OCI-LY7 (cell line): Measurements from ENCODE around the gene SART1. TPM values are rescaled to one million over a fixed set of nuclear protein-coding genes. Genes with fewer than 3 reads are reported as not detected.

Experiments
- BruUV-seq: library from RNA; stranded (reverse); fragments of 400-500 nt; replicated peaks from 2 replicates; lab custom pipeline; 2021; lab: Mats Ljungman, UMichigan
- CTCF ChIA-PET: fragments of 300-600 bp; sonication (Branson Sonifier 250); formaldehyde crosslinking; loops from one replicate; lab custom pipeline; 2022; ENCODE audit warnings: antibody characterized with exemption; ENCODE audit not compliant: unreplicated experiment; lab: Charles Lee
- POLR2A ChIA-PET: fragments of 300-600 bp; sonication (Branson Sonifier 250); formaldehyde crosslinking; loops from one replicate; lab custom pipeline; 2022; ENCODE audit warnings: antibody characterized with exemption; lab: Charles Lee
- DNase-seq: peaks from one replicate; pipeline ENCODE4 v3.0.0-alpha.2; 2015; ENCODE audit warnings: low spot score
- H2AFZ ChIP-seq: fragments of 200-600 bp; sonication (generic), shearing (Covaris generic); 2 replicates; pipeline ENCODE4 v1.6.1; 2014; ENCODE audit warnings: mild to moderate bottlenecking, antibody characterized with exemption, low read length, moderate library complexity
- H3K27ac ChIP-seq: fragments of 200-600 bp; sonication (generic); 2 replicates; pipeline ENCODE4 v1.5.1; 2014; ENCODE audit warnings: mixed run types, low read depth, mild to moderate bottlenecking, moderate library complexity, low read length, inconsistent platforms; ENCODE audit not compliant: poor library complexity, severe bottlenecking
- H3K36me3 ChIP-seq: fragments of 200-600 bp; sonication (generic); 2 replicates; pipeline ENCODE4 v1.6.1; 2014; ENCODE audit warnings: mild to moderate bottlenecking, antibody characterized with exemption, low read length, moderate library complexity, mixed read lengths; ENCODE audit not compliant: insufficient read depth
- H3K4me1 ChIP-seq: fragments of 200-600 bp; sonication (generic); 2 replicates; pipeline ENCODE4 v1.5.1; 2014; ENCODE audit warnings: mild to moderate bottlenecking, low read length; ENCODE audit not compliant: insufficient read depth, poor library complexity, severe bottlenecking
- H3K4me2 ChIP-seq: fragments of 200-600 bp; sonication (generic); 2 replicates; pipeline ENCODE4 v1.6.1; 2014; ENCODE audit warnings: mild to moderate bottlenecking, low read length
- H3K4me3 ChIP-seq: fragments of 200-600 bp; sonication (generic); 2 replicates; pipeline ENCODE4 v1.5.1; 2014; ENCODE audit warnings: mild to moderate bottlenecking, low read depth, low read length; ENCODE audit not compliant: poor library complexity, severe bottlenecking
- H3K79me2 ChIP-seq: fragments of 200-600 bp; sonication (generic); 2 replicates; pipeline ENCODE4 v1.6.1; 2016; ENCODE audit warnings: low read depth, mild to moderate bottlenecking, low read length, moderate library complexity, mixed read lengths; ENCODE audit not compliant: insufficient read depth
- H3K9me2 ChIP-seq: fragments of 200-600 bp; sonication (generic); 2 replicates; pipeline ENCODE4 v1.6.1; 2016; ENCODE audit warnings: mild to moderate bottlenecking, low read length, mixed read lengths; ENCODE audit not compliant: insufficient read depth
- H3K9me3 ChIP-seq: fragments of 200-600 bp; sonication (generic); 2 replicates; pipeline ENCODE4 v1.6.1; 2014; ENCODE audit warnings: mild to moderate bottlenecking, mixed run types, low read length, mixed read lengths
- H4K20me1 ChIP-seq: fragments of 200-600 bp; sonication (generic); 2 replicates; pipeline ENCODE4 v1.6.1; 2014; ENCODE audit warnings: mild to moderate bottlenecking, antibody characterized with exemption, low read length, moderate library complexity, mixed read lengths; ENCODE audit not compliant: insufficient read depth
- CTCF ChIP-seq: fragments of 200-600 bp; sonication (generic); conservative IDR thresholded peaks from 2 replicates; pipeline ENCODE4 v1.5.1; 2014; ENCODE audit warnings: mild to moderate bottlenecking, antibody characterized with exemption, low read length, moderate library complexity, mixed read lengths
- EZH2phosphoT487 ChIP-seq: fragments of 200-600 bp; sonication (generic); IDR thresholded peaks from 2 replicates; pipeline ENCODE4 v1.6.1; 2018; ENCODE audit warnings: low read depth, borderline replicate concordance, mild to moderate bottlenecking, mixed run types, antibody characterized with exemption, low read length, moderate library complexity, mixed read lengths
- intact Hi-C: fragments of 100-400 bp; cut with micrococcal nuclease; formaldehyde crosslinking; loops from one replicate; pipeline ENCODE4 v1.10.0; 2022; ENCODE audit not compliant: unreplicated experiment
- total RNA-seq, 2 experiments: library from RNA; depleted of rRNA in 1 of 2; stranded (reverse); fragments of >200 nt in 1 of 2; shearing (Covaris generic) in 1 of 2; gene quantifications; 2 replicates each; pipeline ENCODE4 v1.2.3, GENCODE V29; 2014 to 2022

The SART1 gene
- total RNA-seq, 2 experiments from 2014 or later, result 50.4 to 55.5 TPM

- no peak for DNase-seq
- no peaks in the 10 kb centered on the region for H3K4me1 ChIP-seq
- no peaks in the 10 kb centered on the region for H3K9me2 ChIP-seq
- no peak overlapping the region for H3K4me2 ChIP-seq
- H3K36me3 ChIP-seq, result peaks cover 29% of the 10 kb centered on the region; the same call in 1 of the 2 replicates
- intact Hi-C loops, result no loop called here
- H2AFZ ChIP-seq, result no peak overlapping the region
- POLR2A ChIA-PET, result interaction anchor here (0.6 kb wide), 2 partner anchors 46 to 203 kb away, joined by 3 to 4 read pairs; no protein-coding TSS in a partner anchor
- no TSS peak for BruUV-seq
- H3K79me2 ChIP-seq, result no peaks in the 10 kb centered on the region
- no peak overlapping the region for H3K4me3 ChIP-seq
- TF ChIP-seq CTCF, result no peak
- no peak for TF ChIP-seq EZH2phosphoT487
- no peaks in the 10 kb centered on the region for H3K9me3 ChIP-seq
- H4K20me1 ChIP-seq, result no peaks in the 10 kb centered on the region
- no peak overlapping the region for H3K27ac ChIP-seq
- CTCF ChIA-PET, result no interaction called here
Measured at GRCh38 chr11:65981972-65982823, 20.7 kb downstream of the SART1 start.

GRCh38 chr11:65982824-65983588 lies 21.5 kb downstream of the SART1 start:
- H3K27ac ChIP-seq, result no peak overlapping the region
- no peak overlapping the region for H3K4me3 ChIP-seq
- CTCF ChIA-PET, result no interaction called here
- H2AFZ ChIP-seq, result no peak overlapping the region
- no peaks in the 10 kb centered on the region for H3K4me1 ChIP-seq
- no peaks in the 10 kb centered on the region for H3K9me2 ChIP-seq
- peaks cover 21% of the 10 kb centered on the region; the same call in 1 of the 2 replicates for H3K36me3 ChIP-seq
- no peaks in the 10 kb centered on the region for H3K79me2 ChIP-seq
- H3K4me2 ChIP-seq, result no peak overlapping the region
- no peak for DNase-seq
- POLR2A ChIA-PET, result interaction anchor here (0.6 kb wide), 2 partner anchors 47 to 203 kb away, joined by 3 to 4 read pairs; no protein-coding TSS in a partner anchor
- no TSS peak for BruUV-seq
- intact Hi-C loops, result no loop called here
- TF ChIP-seq CTCF (no peak), EZH2phosphoT487 (no peak)
- no peaks in the 10 kb centered on the region for H4K20me1 ChIP-seq
- H3K9me3 ChIP-seq, result no peaks in the 10 kb centered on the region
